ENCODE data around the gene ELK3.
"Not testable (repeated sequence)": the region's sequence is repeated elsewhere in the genome, so short reads cannot be mapped to it uniquely, and the experiment has no call there.

Gene ELK3

GRCh38 chr12:96303653-96304052 is 109.5 kb downstream of the ELK3 start:
- no peak for DNase-seq (ENCODE audit: low read depth in 1 of 2, low spot score in 1 of 2)

- no peak for DNase-seq (ENCODE audit: low read depth in 1 of 2, low spot score in 1 of 2)
These were observed 111.5 kb downstream of the ELK3 start for GRCh38 chr12:96305665-96306064.

- no peak for DNase-seq (ENCODE audit: low read depth in 1 of 2, low spot score in 1 of 2)
These were observed 114.7 kb downstream of the ELK3 start for GRCh38 chr12:96308881-96309280.

- DNase-seq (ENCODE audit: low read depth in 1 of 2, low spot score in 1 of 2), result no peak
These were observed 115.9 kb downstream of the ELK3 start for GRCh38 chr12:96310067-96310466.

GRCh38 chr12:96311191-96311590 is 117.0 kb downstream of the ELK3 start:
- DNase-seq (ENCODE audit: low read depth in 1 of 2, low spot score in 1 of 2), result no peak

DNA sequence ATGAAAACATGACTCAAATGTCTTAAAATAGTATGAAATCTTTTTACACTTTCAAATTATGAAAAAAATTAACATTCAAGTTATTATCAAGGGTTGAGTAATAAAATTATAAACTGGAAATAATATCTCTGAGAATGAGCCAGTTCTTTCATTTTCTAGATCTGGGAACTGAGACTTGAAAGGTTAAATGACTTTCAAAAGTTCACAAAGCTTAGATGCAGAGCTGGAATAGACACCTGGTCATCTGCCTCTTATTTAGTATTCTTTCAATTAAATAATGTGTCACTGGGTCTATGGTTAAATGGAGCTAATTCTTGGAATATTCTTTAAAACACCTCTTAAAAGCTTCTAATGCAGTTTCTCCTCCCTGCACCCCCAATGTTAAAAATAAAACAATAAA is 119.4 kb downstream of the ELK3 start:
- DNase-seq (ENCODE audit: low read depth in 1 of 2, low spot score in 1 of 2), result no peak

DNA sequence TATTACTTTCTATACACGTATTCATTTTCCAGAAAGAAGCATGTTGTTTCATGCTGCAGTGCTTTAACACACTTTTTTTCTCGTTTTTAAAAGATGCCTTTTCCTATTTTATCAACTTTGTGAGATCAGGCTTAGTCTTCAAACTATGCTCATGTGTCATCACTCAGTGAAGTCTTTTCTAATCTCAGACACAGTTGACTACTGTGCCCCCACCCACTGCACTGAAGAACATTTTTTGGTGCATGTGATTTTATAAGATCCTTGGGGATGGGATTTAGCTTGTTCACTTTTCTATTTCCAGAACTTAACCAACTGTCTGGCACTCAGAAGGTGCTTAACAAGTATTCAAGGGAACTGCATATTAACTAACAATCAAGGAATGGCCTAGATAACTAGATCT is 120.5 kb downstream of the ELK3 start:
- no peak for DNase-seq (ENCODE audit: low read depth in 1 of 2, low spot score in 1 of 2)

DNA sequence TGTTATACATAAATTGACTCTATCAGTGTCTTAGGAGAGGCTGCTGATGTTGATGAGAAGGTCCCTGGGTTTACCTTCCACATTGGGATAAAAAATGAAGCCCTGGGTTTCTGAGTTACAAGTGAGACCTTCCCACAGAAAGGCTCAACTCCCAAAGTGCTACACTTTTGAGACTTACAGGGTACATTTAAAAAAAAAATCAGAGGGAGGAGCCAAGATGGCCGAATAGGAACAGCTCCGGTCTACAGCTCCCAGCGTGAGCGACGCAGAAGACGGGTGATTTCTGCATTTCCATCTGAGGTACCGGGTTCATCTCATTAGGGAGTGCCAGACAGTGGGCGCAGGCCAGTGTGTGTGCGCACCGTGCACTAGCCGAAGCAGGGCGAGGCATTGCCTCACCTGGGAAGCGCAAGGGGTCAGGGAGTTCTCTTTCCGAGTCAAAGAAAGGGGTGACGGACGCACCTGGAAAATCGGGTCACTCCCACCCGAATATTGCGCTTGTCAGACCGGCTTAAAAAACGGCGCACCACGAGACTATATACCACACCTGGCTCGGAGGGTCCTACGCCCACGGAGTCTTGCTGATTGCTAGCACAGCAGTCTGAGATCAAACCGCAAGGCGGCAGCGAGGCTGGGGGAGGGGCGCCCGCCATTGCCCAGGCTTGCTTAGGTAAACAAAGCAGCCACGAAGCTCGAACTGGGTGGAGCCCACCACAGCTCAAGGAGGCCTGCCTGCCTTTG is 121.7 kb downstream of the ELK3 start:
- not testable (repeated sequence) for DNase-seq (ENCODE audit: low read depth in 1 of 2, low spot score in 1 of 2)

GRCh38 chr12:96317801-96318200 is 123.6 kb downstream of the ELK3 start:
- not testable (repeated sequence) for DNase-seq (ENCODE audit: low read depth in 1 of 2, low spot score in 1 of 2)

Data from stimulated activated CD4-positive, alpha-beta T cell treated with anti-CD3 and anti-CD28 coated beads, Interleukin-15, amount 100 ng/mL, for 1 hour (primary cell).